ENCODE measurements around the gene ELAC2. TPM values are rescaled to one million over a fixed set of nuclear protein-coding genes. Genes with fewer than 3 reads are reported as not detected.

Gene ELAC2
- total RNA-seq, 1 donor from 2014 or later, result 41.0 TPM

- no peaks in the 10 kb centered on the region for H3K27me3 ChIP-seq (ENCODE audit: low read depth)
- TF ChIP-seq CTCF (IDR thresholded peaks at IDR 0.05), result no peak
- H3K4me1 ChIP-seq, result no peaks in the 10 kb centered on the region
- no peak overlapping the region for H3K4me3 ChIP-seq
- H3K36me3 ChIP-seq, result no peaks in the 10 kb centered on the region
- H3K9me3 ChIP-seq, result no peaks in the 10 kb centered on the region
- no peak for DNase-seq
- no peak for ATAC-seq
- H3K27ac ChIP-seq, result no peak overlapping the region
- intact Hi-C loops (cut with DNase I), result no loop called here
Observed at GRCh38 chr17:13035420-13035819, 17.6 kb upstream of the ELAC2 start.

GRCh38 chr17:13031718-13032350 lies 14.0 kb upstream of the ELAC2 start:
- TF ChIP-seq CTCF (IDR thresholded peaks at IDR 0.05), result peak; percentile 85
- Histone ChIP-seq H3K9me3 (no peaks in the 10 kb centered on the region), H3K4me3 (no peak overlapping the region), H3K27me3 (ENCODE audit: low read depth) (no peaks in the 10 kb centered on the region), H3K36me3 (no peaks in the 10 kb centered on the region), H3K4me1 (no peaks in the 10 kb centered on the region), H3K27ac (no peak overlapping the region)
- DNase-seq, result peak; percentile 58
- peak; percentile 76 to 77 for ATAC-seq
- intact Hi-C loops (cut with DNase I), result no loop called here

- DNase-seq (no peak), ATAC-seq (peak; percentile 73 to 77)
- intact Hi-C loops (cut with DNase I), result no loop called here
- Histone ChIP-seq H3K9me3 (no peaks in the 10 kb centered on the region), H3K4me1 (no peaks in the 10 kb centered on the region), H3K4me3 (no peak overlapping the region), H3K27me3 (ENCODE audit: low read depth) (no peaks in the 10 kb centered on the region), H3K27ac (no peak overlapping the region), H3K36me3 (no peaks in the 10 kb centered on the region)
- TF ChIP-seq CTCF (IDR thresholded peaks at IDR 0.05), result peak; percentile 86
Observed at GRCh38 chr17:13030459-13031300, 12.9 kb upstream of the ELAC2 start.

GRCh38 chr17:13030056-13030455 lies 12.2 kb upstream of the ELAC2 start:
- Histone ChIP-seq H3K9me3 (no peaks in the 10 kb centered on the region), H3K27ac (no peak overlapping the region), H3K4me1 (no peaks in the 10 kb centered on the region), H3K36me3 (no peaks in the 10 kb centered on the region), H3K4me3 (no peak overlapping the region), H3K27me3 (ENCODE audit: low read depth) (no peaks in the 10 kb centered on the region)
- intact Hi-C loops (cut with DNase I), result no loop called here
- no peak for ATAC-seq
- DNase-seq, result no peak
- TF ChIP-seq CTCF (IDR thresholded peaks at IDR 0.05), result no peak

- H3K4me3 ChIP-seq, result no peak overlapping the region
- intact Hi-C loops (cut with DNase I), result no loop called here
- H3K9me3 ChIP-seq, result no peaks in the 10 kb centered on the region
- peaks cover 4% of the 10 kb centered on the region for H3K4me1 ChIP-seq
- no peaks in the 10 kb centered on the region for H3K27me3 ChIP-seq (ENCODE audit: low read depth)
- DNase-seq, result no peak
- no peak overlapping the region for H3K27ac ChIP-seq
- H3K36me3 ChIP-seq, result no peaks in the 10 kb centered on the region
- no peak for ATAC-seq
- no peak for TF ChIP-seq CTCF (IDR thresholded peaks at IDR 0.05)
Observed at GRCh38 chr17:13029340-13029739, 11.5 kb upstream of the ELAC2 start.
